Psoas muscle (tissue), 8 donors: ENCODE data around the gene ENPP7. TPM values are rescaled to one million over a fixed set of nuclear protein-coding genes. Genes with fewer than 3 reads are reported as not detected.
"Not testable (repeated sequence)": the region's sequence is repeated elsewhere in the genome, so short reads cannot be mapped to it uniquely, and the experiment has no call there.

Experiments
- ATAC-seq, 4 donors: fragments of 200-7000 bp; cut with Tn5 transposase; one replicate each; pipeline ENCODE4 v1.9.1; 2020; ENCODE audit warnings: moderate library complexity in 3 of 4, mild to moderate bottlenecking in 2 of 4
- DNase-seq, 2 donors: peaks; one replicate each; pipeline ENCODE4 v3.0.0-alpha.2; 2020
- H3K27ac ChIP-seq: fragments of 200-600 bp; one replicate; pipeline ENCODE4 v1.8.0; 2022
- H3K27me3 ChIP-seq, 3 donors: fragments of 200-600 bp in 1 of 3; one replicate each; pipeline versions ENCODE4 v1.6.1 to v1.8.0; 2013 to 2022; ENCODE audit warnings: low read length in 2 of 3, mild to moderate bottlenecking in 2 of 3, moderate library complexity in 1 of 3; ENCODE audit not compliant: insufficient read depth in 3 of 3
- H3K36me3 ChIP-seq, 2 donors: fragments of 200-600 bp in 1 of 2; one replicate each; pipeline versions ENCODE4 v1.6.1 to v1.8.0; 2013 to 2022; ENCODE audit warnings: low read depth in 1 of 2, mild to moderate bottlenecking in 1 of 2, moderate library complexity in 1 of 2; ENCODE audit not compliant: insufficient read depth in 1 of 2
- H3K4me1 ChIP-seq: fragments of 200-600 bp; one replicate; pipeline ENCODE4 v1.8.0; 2022
- H3K4me3 ChIP-seq: fragments of 200-600 bp; one replicate; pipeline ENCODE4 v1.8.0; 2022; ENCODE audit warnings: mild to moderate bottlenecking
- H3K9me3 ChIP-seq: fragments of 200-600 bp; one replicate; pipeline ENCODE4 v1.8.0; 2022
- CTCF ChIP-seq: fragments of 200-600 bp; IDR thresholded peaks from one replicate; pipeline ENCODE4 v1.8.0; 2022; ENCODE audit warnings: antibody characterized with exemption
- WGBS, 3 donors: extraction: QIAGEN DNeasy Blood & Tissue Kit; methylation state at CpG; one replicate each; pipeline versions ENCODE4 v1.1.6 to v1.1.7; 2013; 5-methylcytosine and 5-hydroxymethylcytosine counted together
- intact Hi-C, 2 donors: fragments of 100-400 bp; cut with DNase I; formaldehyde crosslinking; loops; one replicate each; pipeline versions ENCODE4 v1.11.0 to v1.14.2; 2022
- polyA plus RNA-seq, 3 donors: library from polyadenylated mRNA; stranded (reverse); fragments of 200-250 nt; gene quantifications; one replicate each; pipeline ENCODE4 v1.2.3, GENCODE V29; 2013
- total RNA-seq, 4 donors: library from RNA; stranded (reverse); fragmentation: NEBNext Ultra II Directional in 2 of 4; extraction: Animal tissue kit (Norgen Biotek cat#: 25700) in 2 of 4; gene quantifications; one replicate each; pipeline versions ENCODE4 v1.2.1 to v1.2.4, GENCODE V29; 2021 to 2023
- donor health status: healthy with polysubstance abuse.
- donor health status: DM: no; HTN: no; CAD: no; lungs with moderate emphysema.
- donor health status: Bipolar disorder and iron deficiency.
- donor health status: healthy.
- donor health status: DM: yes; HTN: yes; CAD: no.
- donor health status: DM: no; HTN: no; CAD: no.
- donor health status: DM: no; HTN: no; CAD: no.
- donor health status: DM: yes; HTN: yes; CAD: no.

The ENPP7 gene
- total and polyA plus RNA-seq, 7 donors, result 0.04 to 0.10 TPM; not detected in 5

GRCh38 chr17:79769570-79770506, 39.1 kb downstream of the ENPP7 start:
- H3K27me3 ChIP-seq, result peaks cover 0 to 46% (median 15%) of the 10 kb centered on the region in 3 donors
- intact Hi-C loops, result no loop called here
- H3K27ac ChIP-seq, result no peak overlapping the region
- WGBS, 3 donors, result 88 to 92% (median 90%) methylated on average over 28 of the region's 28 CpGs
- no peak for TF ChIP-seq CTCF
- DNase-seq, result no peak
- H3K9me3 ChIP-seq, result no peaks in the 10 kb centered on the region
- no peaks in the 10 kb centered on the region for H3K4me1 ChIP-seq
- no peak for ATAC-seq
- no peak overlapping the region for H3K4me3 ChIP-seq
- no peaks in the 10 kb centered on the region for H3K36me3 ChIP-seq

GRCh38 chr17:79771276-79771675, 40.5 kb downstream of the ENPP7 start:
- no peaks in the 10 kb centered on the region for H3K9me3 ChIP-seq
- H3K36me3 ChIP-seq, result no peaks in the 10 kb centered on the region
- peaks cover 0 to 51% (median 20%) of the 10 kb centered on the region in 3 donors for H3K27me3 ChIP-seq
- H3K4me1 ChIP-seq, result no peaks in the 10 kb centered on the region
- DNase-seq, result no peak
- no peak for ATAC-seq
- no peak overlapping the region for H3K4me3 ChIP-seq
- H3K27ac ChIP-seq, result no peak overlapping the region
- intact Hi-C loops, result no loop called here
- 79 to 91% (median 87%) methylated on average over 6 of the region's 6 CpGs for WGBS, 3 donors
- no peak for TF ChIP-seq CTCF

GRCh38 chr17:79772726-79773125, 42.0 kb downstream of the ENPP7 start:
- H3K36me3 ChIP-seq, H3K9me3 ChIP-seq, ATAC-seq, H3K4me3 ChIP-seq, intact Hi-C loops, H3K27ac ChIP-seq, DNase-seq, H3K4me1 ChIP-seq: not testable (repeated sequence)
- 77 to 85% (median 78%) methylated on average over 9 of the region's 9 CpGs for WGBS, 3 donors
- H3K27me3 ChIP-seq, result peaks cover 0 to 60% (median 22%) of the 10 kb centered on the region in 3 donors

- ATAC-seq (no peak), DNase-seq (no peak)
- 77 to 83% (median 81%) methylated on average over 8 of the region's 8 CpGs for WGBS, 3 donors
These were observed 43.8 kb downstream of the ENPP7 start for GRCh38 chr17:79774561-79774975.

More at GRCh38 chr17:79774561-79774975, 43.8 kb downstream of the ENPP7 start:
- H3K9me3 ChIP-seq, result no peaks in the 10 kb centered on the region
- no peak overlapping the region for H3K27ac ChIP-seq
- no peak overlapping the region for H3K4me3 ChIP-seq
- no peaks in the 10 kb centered on the region for H3K4me1 ChIP-seq
- TF ChIP-seq CTCF, result no peak
- peaks cover 0 to 76% (median 24%) of the 10 kb centered on the region in 3 donors for H3K27me3 ChIP-seq
- intact Hi-C loops, result no loop called here
- H3K36me3 ChIP-seq, result no peaks in the 10 kb centered on the region
